GM23338 (cell line): Measurements from ENCODE around the gene SUMF1.

ENCODE experiments used
- CTCF ChIP-seq, 2 experiments: fragments of 200-600 bp in 1 of 2; sonication (generic) in 1 of 2; conservative IDR thresholded peaks; 2 replicates each; pipeline versions ENCODE4 v1.5.1 to v1.6.1; 2016 to 2017; ENCODE audit warnings: antibody characterized with exemption in 2 of 2, low read depth in 2 of 2, mild to moderate bottlenecking in 2 of 2, moderate library complexity in 1 of 2
- EZH2 ChIP-seq: fragments of 200-600 bp; sonication (generic); IDR thresholded peaks from one replicate; pipeline ENCODE4 v1.8.0; 2017; ENCODE audit warnings: antibody characterized with exemption, mild to moderate bottlenecking, low read depth; ENCODE audit not compliant: unreplicated experiment
- EZH2phosphoT487 ChIP-seq: fragments of 200-600 bp; sonication (generic); IDR thresholded peaks from one replicate; pipeline ENCODE4 v1.8.1; 2018; ENCODE audit warnings: antibody characterized with exemption; ENCODE audit not compliant: unreplicated experiment
- REST ChIP-seq: IDR thresholded peaks from one replicate; pipeline ENCODE4 v1.6.1; 2018; ENCODE audit warnings: antibody characterized with exemption; ENCODE audit not compliant: unreplicated experiment

- TF ChIP-seq CTCF (conservative IDR thresholded peaks at IDR 0.05; ENCODE audit: low read depth in 2 of 2) (no peak), REST (no peak), EZH2phosphoT487 (no peak), EZH2 (no peak)
Measured at GRCh38 chr3:4416961-4417360, 50.1 kb downstream of the SUMF1 start.
